ENCODE measurements around the gene C11orf86.

- TF ChIP-seq POLR2A (IDR thresholded peaks at IDR 0.05; ENCODE audit: low read depth, low read length) (peak; percentile 54), MAX (IDR thresholded peaks at IDR 0.05; ENCODE audit: insufficient read depth, insufficient read length) (no peak), POLR2AphosphoS5 (IDR thresholded peaks at IDR 0.05; ENCODE audit: insufficient read depth, low read depth, low read length) (no peak)
- TF ChIP-seq, protein P1, sequence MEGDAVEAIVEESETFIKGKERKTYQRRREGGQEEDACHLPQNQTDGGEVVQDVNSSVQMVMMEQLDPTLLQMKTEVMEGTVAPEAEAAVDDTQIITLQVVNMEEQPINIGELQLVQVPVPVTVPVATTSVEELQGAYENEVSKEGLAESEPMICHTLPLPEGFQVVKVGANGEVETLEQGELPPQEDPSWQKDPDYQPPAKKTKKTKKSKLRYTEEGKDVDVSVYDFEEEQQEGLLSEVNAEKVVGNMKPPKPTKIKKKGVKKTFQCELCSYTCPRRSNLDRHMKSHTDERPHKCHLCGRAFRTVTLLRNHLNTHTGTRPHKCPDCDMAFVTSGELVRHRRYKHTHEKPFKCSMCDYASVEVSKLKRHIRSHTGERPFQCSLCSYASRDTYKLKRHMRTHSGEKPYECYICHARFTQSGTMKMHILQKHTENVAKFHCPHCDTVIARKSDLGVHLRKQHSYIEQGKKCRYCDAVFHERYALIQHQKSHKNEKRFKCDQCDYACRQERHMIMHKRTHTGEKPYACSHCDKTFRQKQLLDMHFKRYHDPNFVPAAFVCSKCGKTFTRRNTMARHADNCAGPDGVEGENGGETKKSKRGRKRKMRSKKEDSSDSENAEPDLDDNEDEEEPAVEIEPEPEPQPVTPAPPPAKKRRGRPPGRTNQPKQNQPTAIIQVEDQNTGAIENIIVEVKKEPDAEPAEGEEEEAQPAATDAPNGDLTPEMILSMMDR (IDR thresholded peaks at IDR 0.05; ENCODE audit: extremely low read depth in 1 of 2, insufficient read depth in 1 of 2, low read depth in 1 of 2, low read length in 2 of 2) = no peak
These were observed 17.2 kb upstream of the C11orf86 start for GRCh38 chr11:66957971-66958231.
